CD1c-positive myeloid dendritic cell (primary cell): ENCODE data around the gene OR10T2.
A peak's percentile ranks its signal among the peaks of the same experiment; 100 is the strongest.
"Not testable (repeated sequence)": the region's sequence is repeated elsewhere in the genome, so short reads cannot be mapped to it uniquely, and the experiment has no call there.

Experiments used
- DNase-seq: peaks from one replicate; pipeline ENCODE4 v3.0.0-alpha.2; 2016; ENCODE audit errors: extremely low spot score

Gene OR10T2

GRCh38 chr1:158356616-158357015 lies 42.6 kb downstream of the OR10T2 start:
- DNase-seq = no peak

GRCh38 chr1:158355773-158356285 lies 43.4 kb downstream of the OR10T2 start:
- no peak for DNase-seq

GRCh38 chr1:158354255-158354654 lies 45.0 kb downstream of the OR10T2 start:
- DNase-seq = peak; percentile 68

- DNase-seq = peak; percentile 81
Observed at GRCh38 chr1:158353303-158354075, 45.8 kb downstream of the OR10T2 start, which contains the start of gene CD1E. CD1E (plus strand) TSS chr1:158353894; CDS start chr1:158353989, 95 bp downstream.

- not testable (repeated sequence) for DNase-seq
Observed at GRCh38 chr1:158348946-158349345, 50.3 kb downstream of the OR10T2 start.
